Amygdala (tissue), 56 donors: ENCODE measurements around the gene SIL1.
A peak's percentile ranks its signal among the peaks of the same experiment; 100 is the strongest.
"Not testable (repeated sequence)": the region's sequence is repeated elsewhere in the genome, so short reads cannot be mapped to it uniquely, and the experiment has no call there.

Source experiments
- DNase-seq, 56 donors: peaks; one replicate each; lab custom pipeline; 2025; lab: John Stamatoyannopoulos, UW

Gene SIL1

DNA sequence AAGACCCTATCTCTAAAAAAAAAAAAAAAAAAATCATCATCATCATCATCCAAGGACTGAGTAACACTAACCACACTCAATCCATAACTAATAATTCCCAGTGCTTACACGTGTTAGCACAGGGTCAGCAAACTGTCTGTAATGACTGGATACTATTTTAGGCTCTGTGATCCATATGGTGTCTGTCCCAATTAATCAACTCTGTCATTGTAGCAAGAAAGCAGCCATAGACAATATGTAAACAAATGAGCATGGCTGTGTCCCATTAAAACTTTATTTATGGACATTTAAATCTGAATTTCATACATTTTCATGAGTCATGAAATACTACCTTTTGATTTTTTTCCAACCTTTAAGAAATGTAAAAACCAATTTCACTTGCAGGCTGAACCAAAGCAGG is 148.4 kb downstream of the SIL1 start:
- no peak for DNase-seq

DNA sequence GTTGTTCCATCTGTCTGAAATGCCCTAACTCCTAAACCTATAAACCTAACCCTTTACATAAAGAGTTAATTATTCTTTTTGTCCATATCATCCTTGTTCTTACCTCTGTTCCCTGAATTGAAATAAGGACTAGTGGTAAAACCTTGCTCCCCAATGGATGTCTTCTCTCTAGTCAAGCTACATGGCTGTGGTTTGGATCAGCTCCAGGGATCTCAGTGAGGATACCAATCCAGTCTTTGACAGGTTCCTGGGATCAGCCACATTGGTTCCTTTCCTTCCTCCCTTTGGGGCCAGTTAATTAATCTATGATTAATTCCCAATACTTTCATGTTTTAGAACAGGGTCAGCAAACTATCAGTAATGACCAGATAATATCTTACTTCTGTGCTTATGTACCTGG is 151.6 kb downstream of the SIL1 start:
- no peak for DNase-seq

DNA sequence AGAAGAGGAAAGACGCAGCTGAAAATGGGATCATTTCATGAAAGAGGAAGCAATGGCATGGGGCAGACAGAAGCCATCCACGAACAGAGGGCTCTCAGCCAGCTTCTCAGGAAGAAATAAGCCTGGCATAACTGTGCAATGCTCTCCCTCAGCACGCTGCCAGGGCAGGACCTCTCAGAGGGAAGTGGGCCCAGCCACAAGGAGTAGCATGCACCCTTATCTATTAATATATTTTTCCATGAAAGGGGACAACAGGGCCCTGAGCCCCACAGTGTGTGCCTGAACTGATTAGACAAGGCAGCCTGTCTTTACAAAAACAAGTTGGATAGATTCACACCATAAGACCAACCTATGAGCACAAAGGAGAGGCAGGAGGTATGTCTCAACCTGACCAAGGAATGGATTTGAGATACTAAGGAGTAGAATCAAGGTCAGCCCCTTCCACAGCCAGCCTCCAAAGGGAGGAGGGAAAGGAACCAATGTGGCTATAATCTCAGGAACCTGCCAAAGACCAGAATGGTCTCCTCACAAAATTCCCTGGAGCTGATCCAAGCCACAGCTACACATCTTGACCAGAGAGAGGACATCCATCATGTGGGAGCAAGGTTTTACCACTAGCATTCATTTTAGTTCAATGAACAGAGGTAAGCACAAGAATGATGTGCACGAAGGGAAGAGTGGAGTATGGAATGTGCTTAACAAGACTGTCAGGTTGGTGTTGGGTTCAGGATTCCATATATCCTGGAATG is 154.8 kb downstream of the SIL1 start:
- DNase-seq, result no peak

DNA sequence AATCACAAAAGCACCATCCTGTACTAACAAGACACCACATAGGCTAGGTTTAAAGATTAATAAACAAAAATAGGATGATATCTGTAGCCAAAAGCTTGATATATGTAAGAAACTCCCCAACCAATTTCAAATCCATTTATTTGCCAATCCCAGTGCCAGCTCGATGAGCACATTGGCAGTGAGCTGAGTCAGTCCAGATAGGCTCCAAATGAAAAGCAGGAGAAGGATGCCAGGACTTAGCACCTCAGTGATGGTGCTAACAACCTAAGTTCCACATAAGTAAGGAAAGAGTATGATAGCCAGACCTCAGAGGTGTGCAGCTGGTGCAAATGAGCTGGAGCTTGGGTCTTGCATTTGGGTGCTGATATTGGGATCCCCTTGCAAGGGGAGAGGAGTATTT is 158.1 kb downstream of the SIL1 start:
- DNase-seq, result no peak

DNA sequence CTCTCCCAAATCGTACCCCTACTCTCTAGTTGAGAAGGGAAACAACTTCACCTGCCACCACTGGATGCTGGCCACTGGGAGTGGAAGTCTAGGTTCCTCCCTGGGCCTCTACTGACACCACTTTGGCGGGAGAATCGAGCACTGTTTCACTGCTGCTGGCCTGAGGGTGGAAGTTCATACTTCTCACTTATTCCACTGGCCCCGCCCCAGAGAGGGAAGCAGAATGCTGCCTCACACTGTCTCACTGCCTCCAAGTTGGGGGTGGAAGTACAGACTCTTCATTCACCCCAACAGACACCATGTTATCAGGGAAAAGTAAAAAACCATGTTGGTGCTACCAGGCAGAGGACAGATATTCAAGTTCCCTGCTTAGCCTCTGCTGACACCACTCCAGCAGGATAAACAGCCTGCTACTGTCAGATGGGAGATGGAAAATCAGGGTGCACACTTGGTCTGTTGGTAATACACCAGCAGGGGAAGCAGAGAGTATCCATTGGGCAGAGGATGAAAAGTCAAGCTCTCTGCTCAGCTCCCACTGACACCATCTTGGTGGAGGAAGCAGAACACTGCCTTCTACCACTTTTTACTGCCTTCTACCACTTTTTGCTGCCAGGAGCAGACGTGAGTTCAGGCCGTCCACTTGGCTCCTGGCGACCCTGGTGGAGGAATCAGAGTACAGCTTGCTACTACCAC is 159.4 kb downstream of the SIL1 start:
- DNase-seq, result no peak

DNA sequence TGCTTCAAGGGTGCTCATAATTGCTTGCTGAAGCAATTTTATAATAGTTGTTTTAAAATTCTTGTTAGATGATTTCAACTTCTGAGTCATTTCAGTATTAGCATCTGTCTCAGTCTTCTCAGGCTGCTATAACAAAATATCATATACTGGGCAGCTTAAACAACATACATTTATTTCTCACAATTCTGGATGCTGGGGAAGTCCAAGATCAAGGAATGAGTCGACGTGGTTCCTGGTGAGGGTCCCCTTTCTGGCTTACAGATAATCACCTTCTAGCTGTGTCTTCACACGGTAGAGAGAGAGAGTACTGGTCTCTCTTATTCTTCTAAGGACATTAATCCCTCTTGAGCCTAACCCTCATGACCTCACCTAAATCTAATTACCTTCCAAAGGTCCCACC is 160.4 kb downstream of the SIL1 start:
- DNase-seq, result no peak

DNA sequence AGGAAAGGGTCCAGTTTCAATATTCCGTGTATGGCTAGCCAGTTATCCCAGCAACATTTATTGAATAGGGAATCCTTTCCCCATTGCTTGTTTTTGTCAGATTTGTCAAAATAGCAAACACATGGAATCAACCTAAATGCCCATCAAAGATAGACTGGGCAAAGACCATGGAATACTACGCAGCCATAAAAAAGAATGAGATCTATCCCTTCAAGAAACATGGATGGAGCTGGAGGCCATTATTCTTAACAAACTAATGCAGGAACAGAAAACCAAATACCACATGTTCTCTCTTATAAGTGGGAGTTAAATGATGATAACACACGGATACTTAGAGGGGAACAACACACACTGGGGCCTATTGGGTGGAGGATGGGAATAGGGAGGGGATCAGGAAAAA is 161.8 kb downstream of the SIL1 start:
- not testable (repeated sequence) for DNase-seq

DNA sequence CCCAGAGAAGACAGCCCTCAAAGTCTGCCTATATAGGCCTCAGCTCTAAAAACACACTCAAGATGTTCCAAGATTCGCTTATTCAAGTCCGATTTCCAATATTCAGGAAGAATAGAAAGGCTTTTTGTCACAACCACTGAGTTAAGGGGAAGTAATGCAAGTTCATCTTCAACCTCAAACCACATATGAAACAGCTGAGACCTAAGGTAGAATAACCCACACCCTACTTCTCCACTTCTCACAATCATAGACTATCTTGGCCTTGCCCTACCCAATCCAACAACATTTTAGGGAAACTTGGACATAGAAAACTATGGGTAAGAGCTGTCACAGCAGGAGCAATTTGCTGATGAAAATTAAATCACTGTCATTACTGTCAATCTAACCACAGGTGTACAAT is 171.0 kb downstream of the SIL1 start:
- no peak for DNase-seq

DNA sequence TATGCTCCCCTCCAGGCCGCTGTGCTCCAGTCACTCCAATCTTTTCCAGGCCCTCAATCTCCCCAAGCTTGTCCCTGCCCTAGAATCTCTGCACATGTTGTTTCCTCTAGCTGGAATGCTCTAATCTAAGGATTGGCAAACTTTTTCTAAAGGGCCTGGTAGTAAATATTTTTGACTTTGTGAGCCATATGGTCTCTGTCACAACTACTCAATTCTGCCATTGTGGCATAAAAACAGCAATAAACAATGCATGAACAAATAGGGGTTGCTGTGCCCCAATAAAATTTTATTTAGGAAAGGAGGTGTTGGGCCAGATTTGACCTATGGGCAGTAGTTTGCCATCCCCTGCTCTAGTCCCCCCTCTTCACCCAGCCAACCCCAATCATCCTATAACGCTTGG is 172.5 kb downstream of the SIL1 start:
- no peak for DNase-seq

DNA sequence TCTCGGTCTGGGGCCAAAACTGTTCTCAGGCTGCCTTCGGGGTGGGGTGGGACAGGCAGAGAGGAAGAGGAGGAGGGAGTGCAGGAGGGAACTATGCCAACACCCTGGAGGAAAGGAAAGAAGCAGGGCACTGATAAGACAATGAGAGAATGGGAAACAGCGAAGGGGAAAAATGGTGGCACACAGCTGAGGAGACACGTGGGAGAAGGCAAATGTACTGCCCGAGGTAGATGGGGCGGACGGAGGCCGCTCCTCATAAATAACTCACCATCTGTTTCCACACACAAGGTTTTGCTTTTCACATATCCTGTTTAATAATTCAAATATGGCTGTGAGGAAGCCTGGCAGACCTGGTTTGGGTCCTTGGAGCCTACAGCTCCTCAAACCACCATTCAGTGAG is 174.9 kb downstream of the SIL1 start:
- no peak for DNase-seq

DNA sequence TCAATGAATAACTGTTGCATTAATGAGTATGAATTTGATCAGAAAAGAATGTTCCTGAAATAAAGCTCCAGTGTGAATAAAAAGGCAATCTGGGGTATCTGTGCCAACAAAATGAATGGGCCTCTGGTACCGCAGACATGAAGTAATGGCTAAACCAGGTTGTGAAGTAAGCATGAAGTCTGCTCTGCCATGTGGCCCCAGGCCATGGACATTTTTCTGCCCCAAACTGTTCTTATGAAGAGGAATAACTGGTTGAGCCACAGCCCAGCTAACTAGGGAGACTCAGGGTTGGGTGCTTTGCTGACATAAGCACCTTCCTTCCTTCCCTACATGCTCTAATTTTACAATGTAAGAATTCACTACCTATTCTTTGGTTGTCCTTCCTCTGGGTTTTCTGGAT is 175.6 kb downstream of the SIL1 start:
- no peak for DNase-seq

DNA sequence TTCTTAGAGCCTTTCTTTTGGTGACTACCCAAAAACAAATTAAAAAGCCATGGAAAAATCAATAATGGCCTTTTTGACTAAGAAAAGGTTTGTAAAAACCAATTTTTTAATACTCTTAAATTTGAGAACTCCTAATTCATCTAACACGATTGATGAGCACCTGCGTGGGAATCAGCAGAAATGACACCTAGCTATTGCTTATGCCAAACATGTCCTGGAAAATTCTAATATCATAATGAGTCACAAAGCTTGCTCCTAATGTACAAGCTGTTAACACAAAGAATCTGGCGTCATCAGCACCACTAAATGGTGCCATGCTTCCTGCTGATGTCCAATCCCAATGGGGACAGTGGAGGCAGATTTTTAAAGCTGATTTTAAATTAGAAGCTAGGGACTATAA is 176.8 kb downstream of the SIL1 start:
- peak in 1 of 56 donors; percentile 30 for DNase-seq

DNA sequence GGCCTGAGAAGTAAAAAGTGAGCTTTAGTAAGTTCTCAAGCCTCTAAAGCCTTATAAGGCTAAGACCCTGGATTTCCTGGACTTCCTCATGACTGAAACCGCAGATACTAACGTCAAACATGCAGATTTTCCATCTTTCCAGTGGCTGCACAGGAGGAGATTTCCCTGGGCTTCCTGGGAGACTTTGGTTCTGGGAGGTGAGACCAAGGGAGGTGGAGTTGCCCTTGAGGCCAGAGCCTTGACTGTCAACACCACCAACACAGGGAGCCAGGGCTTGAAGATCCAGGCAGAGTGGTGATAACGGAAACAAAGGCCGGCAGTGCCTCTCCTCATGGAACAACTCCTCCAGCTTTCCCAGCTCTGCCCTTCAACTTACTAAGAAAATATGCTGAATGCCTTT is 178.3 kb downstream of the SIL1 start:
- DNase-seq, result no peak

DNA sequence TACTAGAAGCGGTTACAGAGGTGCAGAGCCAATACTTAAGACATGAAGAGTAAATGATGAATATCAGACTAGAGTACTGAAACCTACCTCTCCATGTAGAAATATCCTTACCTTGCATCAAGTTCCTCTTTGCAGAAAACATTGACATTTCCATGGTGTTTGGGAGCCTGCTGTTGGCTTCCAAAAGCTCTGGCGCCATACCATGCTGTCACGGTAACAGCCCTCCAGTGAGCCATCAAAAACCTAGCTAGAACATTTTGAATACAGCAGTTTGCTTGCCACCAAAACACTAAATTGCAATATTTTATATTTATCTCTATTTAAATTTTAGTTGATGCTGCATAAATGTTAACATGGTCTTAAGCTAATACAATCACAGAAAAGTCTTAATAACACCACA is 179.0 kb downstream of the SIL1 start:
- DNase-seq, result no peak

DNA sequence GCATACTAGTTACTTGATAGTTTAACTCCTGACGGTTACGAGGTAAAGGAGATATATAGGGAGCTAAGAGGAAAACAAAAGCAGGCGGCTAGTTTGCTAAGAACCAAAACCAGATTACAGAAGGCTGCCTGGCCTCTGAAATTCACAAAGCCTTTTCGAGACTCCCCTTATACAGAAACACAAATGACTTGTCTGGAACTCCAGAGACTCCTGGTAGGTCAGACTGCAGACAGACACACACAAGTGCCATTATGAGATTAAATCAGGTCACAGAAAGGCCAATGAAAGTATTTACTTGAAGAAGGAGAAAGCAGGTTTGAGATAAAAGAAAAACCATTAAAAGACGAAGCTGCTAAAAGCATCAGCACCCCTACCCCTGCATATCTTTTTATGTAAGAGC is 180.5 kb downstream of the SIL1 start:
- DNase-seq, result no peak

DNA sequence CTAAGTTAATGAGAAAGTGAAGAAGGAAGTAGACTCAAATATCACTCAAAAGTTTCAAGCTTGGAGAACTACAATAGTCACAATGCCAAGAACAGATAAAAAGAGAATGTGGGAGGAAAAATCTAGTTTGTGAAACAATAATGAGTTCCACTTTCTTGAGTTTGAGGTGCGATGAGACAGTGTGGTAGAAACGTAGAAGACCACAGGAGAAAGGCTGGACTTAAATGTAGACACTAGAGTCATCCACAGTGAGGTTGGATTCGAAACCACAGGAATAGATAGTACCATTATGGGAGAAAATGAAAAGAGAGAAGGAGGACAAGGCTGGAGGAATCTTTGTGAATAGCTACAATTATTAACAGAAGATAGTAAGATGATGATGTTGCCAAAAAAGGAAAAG is 182.0 kb downstream of the SIL1 start:
- no peak for DNase-seq

DNA sequence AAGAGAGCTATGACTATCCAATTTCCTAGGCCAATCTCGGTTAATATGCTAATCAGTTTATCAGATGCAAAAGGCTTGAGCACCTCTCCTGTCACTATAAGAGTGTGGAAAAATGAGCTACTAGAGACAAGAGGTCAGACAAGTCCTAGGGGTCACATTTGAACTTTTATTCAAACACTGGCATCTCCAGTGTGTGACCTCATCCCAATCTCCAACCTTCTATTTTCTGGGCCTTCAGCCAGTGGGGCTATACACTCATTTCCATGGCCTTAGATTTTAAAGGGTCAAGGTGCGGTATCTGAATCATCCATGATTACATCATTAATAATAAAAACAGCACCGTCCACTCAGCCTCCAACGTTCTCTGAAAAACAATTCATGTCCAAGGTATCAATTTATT is 183.4 kb downstream of the SIL1 start:
- DNase-seq, result no peak

DNA sequence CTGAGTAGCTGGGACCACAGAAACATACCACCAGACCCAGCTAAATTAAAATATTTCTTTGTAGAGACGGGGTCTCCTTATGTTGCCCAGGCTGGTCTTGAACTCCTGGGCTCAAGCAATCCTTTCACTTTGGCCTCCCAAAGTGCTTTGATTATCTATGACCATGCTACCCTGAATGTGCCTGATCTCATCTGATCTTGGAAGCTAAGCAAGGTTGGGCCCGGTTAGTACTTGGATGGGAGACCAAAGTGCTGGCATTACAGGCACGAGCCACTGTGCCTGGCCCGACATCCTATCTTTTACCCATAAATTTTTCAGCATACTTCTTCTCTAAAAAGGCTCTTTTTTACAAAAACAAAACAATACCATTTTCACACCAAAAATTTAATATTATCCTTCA is 186.0 kb downstream of the SIL1 start:
- DNase-seq, result no peak

DNA sequence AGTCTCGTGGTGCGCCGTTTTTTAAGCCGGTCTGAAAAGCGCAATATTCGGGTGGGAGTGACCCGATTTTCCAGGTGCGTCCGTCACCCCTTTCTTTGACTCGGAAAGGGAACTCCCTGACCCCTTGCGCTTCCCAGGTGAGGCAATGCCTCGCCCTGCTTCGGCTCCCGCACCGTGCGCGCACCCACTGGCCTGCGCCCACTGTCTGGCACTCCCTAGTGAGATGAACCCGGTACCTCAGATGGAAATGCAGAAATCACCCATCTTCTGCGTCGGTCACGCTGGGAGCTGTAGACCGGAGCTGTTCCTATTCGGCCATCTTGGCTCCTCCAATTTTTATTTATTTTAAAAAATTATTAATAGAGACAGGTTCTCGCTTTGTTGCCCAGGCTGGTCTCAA is 187.0 kb downstream of the SIL1 start:
- DNase-seq, result not testable (repeated sequence)

DNA sequence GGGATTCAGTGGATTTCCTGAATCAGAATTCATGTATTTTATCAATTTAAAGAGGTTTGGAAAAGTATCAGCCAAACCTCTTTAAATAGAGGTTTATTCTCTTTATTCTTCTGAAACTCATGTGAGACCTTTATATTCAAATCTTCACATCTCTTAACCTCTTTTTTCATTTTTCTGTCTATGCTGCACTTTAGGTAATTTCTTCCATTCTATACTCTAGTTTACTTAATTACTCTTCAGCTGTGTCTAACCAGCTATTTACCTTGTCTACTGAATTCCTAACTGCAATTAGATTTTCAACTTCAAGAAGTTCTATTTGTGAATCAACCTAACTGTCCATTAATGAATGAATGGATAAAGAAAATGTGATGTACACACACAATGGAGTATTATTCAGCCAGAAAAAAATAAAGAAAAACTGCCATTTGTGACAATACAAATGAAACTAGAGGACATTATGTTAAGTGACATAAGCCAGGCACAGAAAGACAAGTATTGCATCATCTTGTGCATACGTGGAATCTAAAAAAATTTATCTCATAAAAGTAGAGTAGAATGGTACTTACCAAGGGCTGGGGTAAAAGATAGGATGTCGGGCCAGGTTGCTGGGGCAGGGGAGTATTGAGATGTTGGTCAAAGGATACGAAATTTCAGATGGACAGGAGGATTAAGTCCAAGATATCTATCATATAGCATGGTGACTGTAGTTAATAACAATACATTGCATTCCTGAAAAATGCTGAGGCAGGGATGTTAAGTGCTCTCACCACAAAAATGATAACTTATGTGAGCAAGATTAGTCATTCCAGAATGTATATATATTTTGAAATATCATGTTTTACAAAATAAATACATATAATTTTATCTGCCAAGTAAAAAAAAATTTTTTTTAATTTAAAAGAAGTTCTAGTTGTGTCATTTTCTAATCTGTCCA is 193.5 kb downstream of the SIL1 start:
- no peak for DNase-seq

DNA sequence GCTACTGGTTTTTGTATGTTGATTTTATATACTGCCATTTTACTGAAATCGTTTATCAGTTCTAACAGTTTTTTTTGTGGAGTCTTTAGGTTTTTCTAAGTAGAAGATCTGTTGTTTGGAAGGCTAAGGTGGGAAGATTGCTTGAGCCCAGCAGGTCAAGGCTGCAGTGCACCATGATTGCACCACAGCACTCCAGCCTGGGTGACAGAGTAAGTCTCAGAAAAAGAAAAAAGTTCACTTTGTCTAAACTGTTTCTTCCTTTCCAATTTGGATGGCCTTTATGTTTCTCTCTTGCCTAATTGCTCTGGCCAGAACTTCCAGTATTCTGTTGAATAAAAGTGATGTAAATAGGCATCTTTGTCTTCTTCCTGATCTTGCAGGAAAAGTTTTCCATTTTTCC is 198.5 kb downstream of the SIL1 start:
- DNase-seq, result no peak
